DOHH2 (cell line): Measurements from ENCODE around the gene SEMA6A.

ENCODE experiments used
- EZH2phosphoT487 ChIP-seq: fragments of 200-600 bp; sonication (generic); IDR thresholded peaks from 2 replicates; pipeline ENCODE4 v1.6.1; 2017; ENCODE audit warnings: borderline replicate concordance, mild to moderate bottlenecking, antibody characterized with exemption, low read length, moderate library complexity, mixed read lengths
- TF ChIP-seq, protein P1 (sequence below): fragments of 200-600 bp; sonication (generic); IDR thresholded peaks from one replicate; pipeline ENCODE4 v1.5.1; 2014; ENCODE audit warnings: antibody characterized with exemption, mild to moderate bottlenecking, low read depth, low read length; ENCODE audit not compliant: poor library complexity, severe bottlenecking

DNA sequence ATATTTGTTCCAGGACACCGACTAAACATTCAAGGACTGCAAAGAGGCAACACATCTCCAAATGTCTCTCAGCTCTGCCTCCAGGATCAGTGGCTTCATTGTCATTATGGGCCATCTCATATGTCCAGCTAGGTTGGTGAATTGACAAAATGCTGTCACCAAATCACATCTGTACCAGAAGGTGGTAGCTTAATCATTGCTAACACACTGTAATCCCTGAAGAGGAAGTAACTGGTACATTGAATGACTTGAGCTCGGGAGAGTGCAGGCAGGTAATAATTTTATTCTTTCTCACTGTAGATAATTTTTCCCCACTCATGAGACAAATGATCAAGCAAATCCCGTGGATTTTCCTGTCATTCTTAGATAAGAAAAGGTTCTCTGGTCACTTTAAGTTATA, 169.8 kb downstream of the SEMA6A start:
- no peak for TF ChIP-seq EZH2phosphoT487
- TF ChIP-seq, protein P1, sequence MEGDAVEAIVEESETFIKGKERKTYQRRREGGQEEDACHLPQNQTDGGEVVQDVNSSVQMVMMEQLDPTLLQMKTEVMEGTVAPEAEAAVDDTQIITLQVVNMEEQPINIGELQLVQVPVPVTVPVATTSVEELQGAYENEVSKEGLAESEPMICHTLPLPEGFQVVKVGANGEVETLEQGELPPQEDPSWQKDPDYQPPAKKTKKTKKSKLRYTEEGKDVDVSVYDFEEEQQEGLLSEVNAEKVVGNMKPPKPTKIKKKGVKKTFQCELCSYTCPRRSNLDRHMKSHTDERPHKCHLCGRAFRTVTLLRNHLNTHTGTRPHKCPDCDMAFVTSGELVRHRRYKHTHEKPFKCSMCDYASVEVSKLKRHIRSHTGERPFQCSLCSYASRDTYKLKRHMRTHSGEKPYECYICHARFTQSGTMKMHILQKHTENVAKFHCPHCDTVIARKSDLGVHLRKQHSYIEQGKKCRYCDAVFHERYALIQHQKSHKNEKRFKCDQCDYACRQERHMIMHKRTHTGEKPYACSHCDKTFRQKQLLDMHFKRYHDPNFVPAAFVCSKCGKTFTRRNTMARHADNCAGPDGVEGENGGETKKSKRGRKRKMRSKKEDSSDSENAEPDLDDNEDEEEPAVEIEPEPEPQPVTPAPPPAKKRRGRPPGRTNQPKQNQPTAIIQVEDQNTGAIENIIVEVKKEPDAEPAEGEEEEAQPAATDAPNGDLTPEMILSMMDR: no peak
